GM12878 (cell line): ENCODE results near the gene MYCBPAP. TPM values are rescaled to one million over a fixed set of nuclear protein-coding genes. Genes with fewer than 3 reads are reported as not detected.

Experiments
- BCL3 ChIP-seq: IDR thresholded peaks from 2 replicates; pipeline ENCODE4 v1.6.1; 2011; ENCODE audit warnings: borderline replicate concordance, low read depth, mild to moderate bottlenecking, moderate library complexity, low read length; ENCODE audit not compliant: insufficient read depth, poor library complexity, severe bottlenecking
- BCLAF1 ChIP-seq: fragments of 450-650 bp; IDR thresholded peaks from 2 replicates; pipeline ENCODE4 v1.6.1; 2017; ENCODE audit warnings: antibody characterized with exemption, mild to moderate bottlenecking, moderate library complexity
- FOXM1 ChIP-seq: IDR thresholded peaks from 2 replicates; pipeline ENCODE4 v1.6.1; 2012; ENCODE audit warnings: low read depth, mild to moderate bottlenecking, inconsistent platforms, low read length, moderate library complexity
- IKZF1 ChIP-seq: fragments of 450-650 bp; conservative IDR thresholded peaks from 2 replicates; pipeline ENCODE4 v1.6.1; 2017; ENCODE audit warnings: antibody characterized with exemption, mild to moderate bottlenecking
- KDM1A ChIP-seq: fragments of 200-600 bp; sonication (generic); IDR thresholded peaks from 2 replicates; pipeline ENCODE4 v1.6.1; 2016; ENCODE audit warnings: borderline replicate concordance
- NFYA ChIP-seq: IDR thresholded peaks from 2 replicates; pipeline ENCODE4 v1.6.1; 2011; ENCODE audit warnings: low read depth, mild to moderate bottlenecking, low read length, improper control_type of control experiment, borderline replicate concordance
- NR2C2 ChIP-seq: IDR thresholded peaks from 2 replicates; pipeline ENCODE4 v1.6.1; 2011; ENCODE audit warnings: borderline replicate concordance, low read depth; ENCODE audit not compliant: control insufficient read depth, insufficient read length
- SUPT20H ChIP-seq: IDR thresholded peaks from 2 replicates; pipeline ENCODE4 v1.6.1; 2011; ENCODE audit warnings: low read depth, mild to moderate bottlenecking, low read length, moderate library complexity, borderline replicate concordance; ENCODE audit not compliant: control insufficient read depth
- TARDBP ChIP-seq: IDR thresholded peaks from 2 replicates; pipeline ENCODE4 v1.6.1; 2016; ENCODE audit warnings: borderline replicate concordance
- YY1 ChIP-seq: IDR thresholded peaks from 2 replicates; pipeline ENCODE4 v1.6.1; 2011; ENCODE audit warnings: low read depth, mild to moderate bottlenecking, low read length
- ZBTB33 ChIP-seq: fragments of 450-650 bp; IDR thresholded peaks from 2 replicates; pipeline ENCODE4 v1.6.1; 2017; ENCODE audit warnings: mild to moderate bottlenecking
- ZBTB4 ChIP-seq: fragments of 450-650 bp; formaldehyde crosslinking; IDR thresholded peaks from 2 replicates; pipeline ENCODE4 v1.4.0; 2022; ENCODE audit warnings: mild to moderate bottlenecking, moderate library complexity
- ZNF687 ChIP-seq: fragments of 450-650 bp; IDR thresholded peaks from 2 replicates; pipeline ENCODE4 v1.6.1; 2017; ENCODE audit warnings: mild to moderate bottlenecking, moderate library complexity
- polyA plus RNA-seq, 11 experiments: library from polyadenylated mRNA; depleted of rRNA in 4 of 11; unstranded in 6 of 11; stranded (reverse) in 5 of 11; fragments of >200 nt; fragmentation: Nextera tagmentation in 4 of 11; fragmentation: Illumina TruSeq in 1 of 11; extraction: Ambion mirVana in 4 of 11; extraction: Trizol in 1 of 11; gene quantifications; 1 replicate in 1 of 11; 2 replicates in 10 of 11; pipeline versions ENCODE4 v1.2.1 to v1.2.3, GENCODE V29; 2011 to 2016; ENCODE audit warnings: inconsistent platforms in 2 of 11, missing spikeins in 2 of 11, low read depth in 1 of 11
- total RNA-seq, 4 experiments: library from RNA; depleted of rRNA in 3 of 4; stranded (reverse); fragments of >200 nt in 3 of 4; fragmentation: Illumina TruSeq in 1 of 4; extraction: Trizol in 1 of 4; gene quantifications; 2 replicates each; pipeline versions ENCODE4 v1.2.1 to v1.2.3, GENCODE V29; 2013 to 2021
- TF ChIP-seq, protein P1 (sequence below): IDR thresholded peaks from 2 replicates; pipeline ENCODE4 v1.6.1; 2012; ENCODE audit warnings: low read depth, low read length, improper control_type of control experiment

The MYCBPAP gene
- total and polyA plus RNA-seq, 10 of the 15 experiments (the other 5 are each of a cell fraction or from before 2014, with no cell fraction given) = 0.23 to 2.7 (median 1.5) TPM

- TF ChIP-seq, protein P1, sequence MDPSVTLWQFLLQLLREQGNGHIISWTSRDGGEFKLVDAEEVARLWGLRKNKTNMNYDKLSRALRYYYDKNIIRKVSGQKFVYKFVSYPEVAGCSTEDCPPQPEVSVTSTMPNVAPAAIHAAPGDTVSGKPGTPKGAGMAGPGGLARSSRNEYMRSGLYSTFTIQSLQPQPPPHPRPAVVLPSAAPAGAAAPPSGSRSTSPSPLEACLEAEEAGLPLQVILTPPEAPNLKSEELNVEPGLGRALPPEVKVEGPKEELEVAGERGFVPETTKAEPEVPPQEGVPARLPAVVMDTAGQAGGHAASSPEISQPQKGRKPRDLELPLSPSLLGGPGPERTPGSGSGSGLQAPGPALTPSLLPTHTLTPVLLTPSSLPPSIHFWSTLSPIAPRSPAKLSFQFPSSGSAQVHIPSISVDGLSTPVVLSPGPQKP = no peak
- TF ChIP-seq KDM1A (no peak), BCLAF1 (no peak), FOXM1 (no peak), NFYA (no peak), SUPT20H (no peak), IKZF1 (peak; percentile 38; the same call in 1 of the 2 replicates), ZBTB33 (no peak), BCL3 (no peak), ZNF687 (no peak), NR2C2 (no peak), YY1 (no peak), ZBTB4 (CRISPR knock-in tag) (no peak), TARDBP (no peak)
Measured at GRCh38 chr17:50511058-50511457, 2.8 kb downstream of the MYCBPAP start (continued).
